HFFc6 (cell line): ENCODE measurements around the gene SLC24A4. TPM values are rescaled to one million over a fixed set of nuclear protein-coding genes. Genes with fewer than 3 reads are reported as not detected.
A peak's percentile ranks its signal among the peaks of the same experiment; 100 is the strongest.

Experiments
- DNase-seq: peaks from one replicate; pipeline ENCODE4 v3.0.0-alpha.2; 2018
- H3K27ac Mint-ChIP-seq: 2 replicates; pipeline ENCODE4 v1.8.0; 2020; ENCODE audit warnings: mild to moderate bottlenecking, mixed read lengths
- H3K27me3 Mint-ChIP-seq: 2 replicates; pipeline ENCODE4 v1.8.0; 2021; ENCODE audit warnings: mild to moderate bottlenecking, moderate library complexity, mixed read lengths; ENCODE audit not compliant: insufficient read depth
- H3K36me3 Mint-ChIP-seq: 2 replicates; pipeline ENCODE4 v1.8.0; 2021; ENCODE audit warnings: low read depth, mixed read lengths
- H3K4me1 Mint-ChIP-seq: 2 replicates; pipeline ENCODE4 v1.8.0; 2020; ENCODE audit warnings: low read depth, mixed read lengths
- H3K4me3 Mint-ChIP-seq: 2 replicates; pipeline ENCODE4 v1.8.0; 2020; ENCODE audit warnings: mild to moderate bottlenecking, moderate library complexity, mixed read lengths
- H3K9me3 Mint-ChIP-seq: 2 replicates; pipeline ENCODE4 v1.8.0; 2020; ENCODE audit warnings: mild to moderate bottlenecking, mixed read lengths
- total RNA-seq, 6 experiments: library from RNA; stranded (reverse); fragmentation: NEBNext Ultra II Directional; extraction: Animal tissue kit (Norgen Biotek cat#: 25700); gene quantifications; 2 replicates in 1 of 6; 3 replicates in 5 of 6; pipeline ENCODE4 v1.2.3, GENCODE V29; 2021
- TF ChIP-seq, protein P1 (sequence below): fragments of 200-600 bp; sonication (generic); IDR thresholded peaks from 2 replicates; pipeline ENCODE4 v1.5.0; 2021; ENCODE audit warnings: antibody characterized with exemption, mild to moderate bottlenecking

SLC24A4 gene
- total RNA-seq, 6 experiments from 2014 or later: not detected

DNA sequence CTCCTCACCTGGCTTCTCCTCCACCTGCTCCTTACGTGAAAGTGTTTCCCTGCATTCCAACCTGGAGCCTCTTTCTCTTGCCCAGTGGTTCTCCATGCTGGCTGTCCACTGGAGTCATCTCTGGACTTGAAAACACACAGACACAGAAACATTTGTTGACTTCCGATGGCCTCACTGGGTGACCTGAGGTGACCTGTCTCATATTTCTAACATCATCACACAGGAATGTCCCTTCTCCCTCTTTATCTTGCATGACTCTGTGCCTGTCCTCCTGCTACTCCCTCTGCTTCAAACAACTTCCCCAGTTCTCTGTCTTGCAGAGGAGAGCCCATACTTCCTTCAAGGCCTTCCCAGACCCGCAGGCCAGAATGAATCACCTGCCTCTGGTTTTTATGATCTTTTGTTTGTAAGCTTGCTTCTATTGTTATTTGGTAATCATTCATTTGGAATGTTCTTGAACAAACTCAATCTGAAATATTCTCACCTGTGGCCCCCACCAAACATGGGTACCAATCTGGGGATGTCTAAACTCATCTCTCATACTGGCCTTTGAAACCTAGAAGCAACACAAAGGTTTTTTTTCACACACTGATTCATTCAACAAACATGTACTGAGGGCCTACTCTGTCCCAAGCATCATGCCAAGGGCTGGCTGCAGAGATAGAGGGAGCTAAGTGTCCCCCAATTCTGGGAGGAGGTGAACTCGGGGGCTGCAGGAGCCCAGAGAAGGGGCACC is 181.0 kb downstream of the SLC24A4 start:
- Mint-ChIP-seq H3K9me3 (no peaks in the 10 kb centered on the region), H3K27ac (peak overlapping the region; percentile 96), H3K36me3 (no peaks in the 10 kb centered on the region), H3K4me3 (peak overlapping the region; percentile 66), H3K4me1 (peaks cover 44% of the 10 kb centered on the region), H3K27me3 (no peaks in the 10 kb centered on the region)
- TF ChIP-seq, protein P1, sequence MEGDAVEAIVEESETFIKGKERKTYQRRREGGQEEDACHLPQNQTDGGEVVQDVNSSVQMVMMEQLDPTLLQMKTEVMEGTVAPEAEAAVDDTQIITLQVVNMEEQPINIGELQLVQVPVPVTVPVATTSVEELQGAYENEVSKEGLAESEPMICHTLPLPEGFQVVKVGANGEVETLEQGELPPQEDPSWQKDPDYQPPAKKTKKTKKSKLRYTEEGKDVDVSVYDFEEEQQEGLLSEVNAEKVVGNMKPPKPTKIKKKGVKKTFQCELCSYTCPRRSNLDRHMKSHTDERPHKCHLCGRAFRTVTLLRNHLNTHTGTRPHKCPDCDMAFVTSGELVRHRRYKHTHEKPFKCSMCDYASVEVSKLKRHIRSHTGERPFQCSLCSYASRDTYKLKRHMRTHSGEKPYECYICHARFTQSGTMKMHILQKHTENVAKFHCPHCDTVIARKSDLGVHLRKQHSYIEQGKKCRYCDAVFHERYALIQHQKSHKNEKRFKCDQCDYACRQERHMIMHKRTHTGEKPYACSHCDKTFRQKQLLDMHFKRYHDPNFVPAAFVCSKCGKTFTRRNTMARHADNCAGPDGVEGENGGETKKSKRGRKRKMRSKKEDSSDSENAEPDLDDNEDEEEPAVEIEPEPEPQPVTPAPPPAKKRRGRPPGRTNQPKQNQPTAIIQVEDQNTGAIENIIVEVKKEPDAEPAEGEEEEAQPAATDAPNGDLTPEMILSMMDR: no peak
- DNase-seq: peak; percentile 90

DNA sequence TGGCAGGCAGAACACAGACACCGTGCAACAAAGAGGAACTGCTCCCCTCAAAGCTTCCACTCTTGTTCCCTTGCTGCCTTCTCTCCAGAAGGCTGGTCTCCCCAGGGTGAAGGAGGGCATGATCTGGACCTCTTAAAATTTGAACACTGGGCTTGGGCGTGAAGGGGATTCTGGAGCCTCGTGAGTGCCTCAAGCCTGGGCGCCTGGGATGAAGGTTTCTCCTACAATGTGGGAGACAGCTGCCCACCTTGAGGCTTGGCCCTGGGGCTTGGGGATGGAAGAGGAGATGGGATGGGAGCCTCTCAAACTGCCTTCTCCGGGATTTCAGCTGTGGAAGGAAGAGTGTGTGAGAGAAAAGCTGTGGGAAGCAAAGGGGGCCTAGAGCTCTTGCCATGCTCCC is 182.9 kb downstream of the SLC24A4 start:
- DNase-seq: no peak
- Mint-ChIP-seq H3K9me3 (no peaks in the 10 kb centered on the region), H3K36me3 (no peaks in the 10 kb centered on the region), H3K4me1 (peaks cover 47% of the 10 kb centered on the region), H3K4me3 (no peak overlapping the region), H3K27me3 (no peaks in the 10 kb centered on the region), H3K27ac (no peak overlapping the region)
- TF ChIP-seq, protein P1: no peak

DNA sequence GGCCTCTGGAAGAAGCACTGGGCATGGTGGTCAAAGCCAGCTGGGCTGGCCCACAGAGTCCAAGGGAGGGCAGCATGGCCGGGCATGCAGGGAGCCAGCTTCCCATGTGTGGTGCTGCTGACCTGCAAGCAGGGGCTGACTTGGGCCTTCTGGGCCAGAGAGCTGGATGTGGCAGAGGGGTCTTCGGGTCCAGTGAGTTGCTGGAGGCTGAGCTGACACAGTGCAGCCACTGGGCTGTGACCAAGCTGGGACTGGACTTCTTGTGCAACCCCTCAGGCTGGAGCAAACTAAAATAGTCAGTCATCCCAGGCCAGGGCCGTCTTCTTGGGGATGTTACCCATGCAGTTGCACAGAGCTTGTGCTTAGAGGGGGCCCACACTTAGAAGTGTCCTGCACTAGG is 183.3 kb downstream of the SLC24A4 start:
- TF ChIP-seq, protein P1: no peak
- H3K27me3 Mint-ChIP-seq: no peaks in the 10 kb centered on the region
- H3K27ac Mint-ChIP-seq: no peak overlapping the region
- H3K4me3 Mint-ChIP-seq: no peak overlapping the region
- H3K9me3 Mint-ChIP-seq: no peaks in the 10 kb centered on the region
- peaks cover 50% of the 10 kb centered on the region for H3K4me1 Mint-ChIP-seq
- no peak for DNase-seq
- H3K36me3 Mint-ChIP-seq: no peaks in the 10 kb centered on the region

DNA sequence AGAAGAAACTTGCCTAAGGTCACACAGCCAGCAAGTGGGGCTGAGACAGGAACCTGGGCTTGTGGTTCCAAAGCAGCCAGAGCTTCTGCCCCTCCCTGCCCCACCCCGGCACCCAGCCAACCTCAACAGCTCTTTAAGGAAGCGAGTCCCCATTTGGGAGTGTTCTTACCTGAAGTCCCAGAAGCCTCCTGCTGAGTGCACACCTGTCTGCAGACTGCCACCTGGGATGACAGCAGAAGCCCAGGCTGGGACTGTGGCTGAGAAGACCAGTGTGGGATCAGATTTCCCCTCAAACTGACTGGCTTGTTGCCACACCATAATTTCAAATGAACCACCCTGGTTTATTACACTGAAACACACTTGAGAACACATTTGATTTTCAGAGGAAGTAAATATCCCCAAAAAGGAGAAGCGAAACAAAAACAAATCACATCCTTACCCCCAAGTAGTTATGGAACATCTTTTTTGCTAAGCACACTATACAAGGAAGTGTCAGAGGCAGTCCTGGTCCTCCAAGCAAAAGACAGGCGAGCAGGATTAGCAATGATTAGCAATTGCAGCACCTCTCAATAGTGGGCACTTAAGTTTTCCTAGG is 184.3 kb downstream of the SLC24A4 start:
- no peak for DNase-seq
- Mint-ChIP-seq H3K9me3 (no peaks in the 10 kb centered on the region), H3K4me1 (peaks cover 50% of the 10 kb centered on the region), H3K36me3 (no peaks in the 10 kb centered on the region), H3K4me3 (no peak overlapping the region), H3K27me3 (no peaks in the 10 kb centered on the region), H3K27ac (no peak overlapping the region)
- TF ChIP-seq, protein P1: no peak

DNA sequence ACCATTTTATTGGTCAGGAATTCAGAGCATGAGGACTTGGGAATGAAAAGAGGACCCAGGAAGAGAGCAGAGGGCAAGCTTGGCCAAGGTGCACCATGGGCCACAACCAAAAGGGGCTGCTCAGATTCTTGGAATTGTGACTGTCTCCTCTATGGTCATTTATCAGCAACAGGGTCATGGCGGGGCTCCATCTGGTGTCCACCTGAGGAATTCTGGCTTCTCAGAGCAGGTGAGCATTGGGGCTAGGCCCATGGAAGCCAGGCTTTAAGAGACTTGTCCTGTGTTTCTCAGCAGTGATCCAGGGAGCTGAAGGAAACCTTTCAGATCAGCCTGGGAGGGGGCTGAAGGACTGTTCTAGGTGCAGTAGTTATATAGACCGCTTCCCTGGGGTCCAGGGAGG is 188.0 kb downstream of the SLC24A4 start:
- H3K9me3 Mint-ChIP-seq: no peaks in the 10 kb centered on the region
- TF ChIP-seq, protein P1: peak; percentile 32; the same call in 1 of the 2 replicates
- H3K27ac Mint-ChIP-seq: peak overlapping the region; percentile 97
- H3K27me3 Mint-ChIP-seq: no peaks in the 10 kb centered on the region
- DNase-seq: no peak
- H3K4me3 Mint-ChIP-seq: peak overlapping the region; percentile 70
- H3K36me3 Mint-ChIP-seq: no peaks in the 10 kb centered on the region
- peaks cover 38% of the 10 kb centered on the region for H3K4me1 Mint-ChIP-seq
